Measurements from ENCODE around the gene GRAPL.
"Not testable (repeated sequence)": the region's sequence is repeated elsewhere in the genome, so short reads cannot be mapped to it uniquely, and the experiment has no call there.

Gene GRAPL

DNA sequence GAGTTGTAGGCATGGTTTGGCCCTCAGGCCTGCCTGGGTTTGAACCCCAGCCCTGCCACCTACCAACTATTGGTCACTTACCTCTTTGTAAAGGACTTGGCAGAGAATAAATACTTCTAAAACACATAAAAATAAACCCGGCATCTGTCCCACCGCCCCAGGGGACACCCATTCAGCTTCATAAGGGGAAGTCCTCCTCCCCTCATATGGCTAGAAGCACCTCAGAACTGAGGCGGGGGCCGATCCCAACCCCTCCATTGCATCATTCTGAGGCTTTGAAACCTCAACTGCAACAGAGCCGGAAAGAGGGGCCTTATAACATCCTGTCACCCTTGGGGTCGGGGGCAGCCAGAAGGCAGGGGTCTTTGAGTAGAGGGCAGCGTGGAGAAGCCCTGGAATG lies 2.1 kb upstream of the GRAPL start:
- H3K36me3 Mint-ChIP-seq (ENCODE audit: insufficient read depth); H3K4me1 Mint-ChIP-seq (ENCODE audit: low read depth in 2 of 2); H3K27ac Mint-ChIP-seq; H3K27me3 Mint-ChIP-seq; H3K9me3 Mint-ChIP-seq; H3K4me3 Mint-ChIP-seq; DNase-seq; ATAC-seq (replicated peaks): not testable (repeated sequence)

DNA sequence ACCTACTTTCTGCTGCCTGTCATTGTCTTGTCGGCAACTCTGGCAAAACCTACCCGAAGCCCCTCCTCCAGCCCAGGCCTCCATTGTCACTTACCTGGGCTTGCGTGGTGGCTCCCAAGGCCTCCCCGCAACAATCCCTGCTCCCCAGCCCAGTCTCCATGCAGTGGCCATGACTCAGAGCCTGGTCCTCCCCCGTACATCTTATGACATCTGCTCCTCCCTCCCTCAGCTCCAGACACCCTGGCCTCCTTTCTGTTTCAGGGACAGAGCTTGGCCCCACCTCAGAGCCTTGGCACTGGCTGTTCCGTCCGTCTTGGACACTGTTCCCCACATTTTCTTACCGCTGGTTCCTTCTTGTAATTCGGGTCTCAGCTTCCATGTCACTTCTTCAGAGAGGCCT lies 2.1 kb downstream of the GRAPL start:
- not testable (repeated sequence) for H3K9me3 Mint-ChIP-seq; H3K4me3 Mint-ChIP-seq; H3K27me3 Mint-ChIP-seq; H3K4me1 Mint-ChIP-seq (ENCODE audit: low read depth in 2 of 2); H3K36me3 Mint-ChIP-seq (ENCODE audit: insufficient read depth); H3K27ac Mint-ChIP-seq; ATAC-seq (replicated peaks); DNase-seq

DNA sequence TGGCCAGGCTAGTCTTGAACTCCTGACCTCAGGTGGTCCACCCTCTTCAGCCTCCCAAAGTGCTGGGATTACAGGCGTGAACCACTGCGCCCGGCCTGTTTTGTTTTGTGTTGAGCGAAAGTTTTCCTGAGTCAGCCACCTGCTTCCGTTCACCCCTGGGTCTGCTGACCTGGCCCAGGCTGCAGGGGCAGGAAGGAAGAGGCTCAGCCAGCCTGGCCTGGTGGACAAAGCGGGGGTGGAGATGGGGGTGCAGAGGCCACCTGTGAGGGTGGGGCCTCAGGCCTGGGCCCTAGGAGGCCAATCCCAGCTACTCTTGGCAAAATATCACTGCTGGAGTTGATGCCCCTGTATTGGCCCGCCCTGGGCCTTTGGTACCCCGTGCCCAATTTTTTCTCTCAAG lies 3.7 kb downstream of the GRAPL start:
- not testable (repeated sequence) for H3K27ac Mint-ChIP-seq, DNase-seq

DNA sequence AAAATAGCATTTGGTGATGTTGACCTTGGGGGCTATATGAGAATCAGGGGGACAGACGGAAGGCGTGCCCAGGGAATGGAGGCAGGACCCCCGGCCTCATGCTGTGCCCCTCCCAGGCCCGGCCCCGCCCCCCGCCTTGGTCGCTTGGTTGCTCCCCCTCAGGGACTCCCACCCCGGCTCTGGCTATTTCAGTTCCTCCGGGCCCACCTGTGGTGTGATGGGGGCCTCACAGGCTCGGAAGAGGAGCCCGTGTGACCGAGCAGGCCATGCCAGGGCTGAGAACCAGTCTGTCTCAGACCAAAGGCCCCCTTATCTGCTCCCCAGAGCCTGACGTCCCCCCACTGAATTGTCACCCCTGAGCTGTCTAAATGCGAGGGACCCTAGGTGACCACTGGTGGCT lies 4.4 kb downstream of the GRAPL start:
- ATAC-seq (replicated peaks); H3K9me3 Mint-ChIP-seq; H3K27me3 Mint-ChIP-seq; H3K36me3 Mint-ChIP-seq (ENCODE audit: insufficient read depth); H3K27ac Mint-ChIP-seq; DNase-seq; H3K4me1 Mint-ChIP-seq (ENCODE audit: low read depth in 2 of 2); H3K4me3 Mint-ChIP-seq: not testable (repeated sequence)

More for the DNA sequence above, 3.7 kb downstream of the GRAPL start:
- not testable (repeated sequence) for ATAC-seq (replicated peaks); H3K9me3 Mint-ChIP-seq; H3K4me1 Mint-ChIP-seq (ENCODE audit: low read depth in 2 of 2); H3K36me3 Mint-ChIP-seq (ENCODE audit: insufficient read depth); H3K27me3 Mint-ChIP-seq; H3K4me3 Mint-ChIP-seq

DNA sequence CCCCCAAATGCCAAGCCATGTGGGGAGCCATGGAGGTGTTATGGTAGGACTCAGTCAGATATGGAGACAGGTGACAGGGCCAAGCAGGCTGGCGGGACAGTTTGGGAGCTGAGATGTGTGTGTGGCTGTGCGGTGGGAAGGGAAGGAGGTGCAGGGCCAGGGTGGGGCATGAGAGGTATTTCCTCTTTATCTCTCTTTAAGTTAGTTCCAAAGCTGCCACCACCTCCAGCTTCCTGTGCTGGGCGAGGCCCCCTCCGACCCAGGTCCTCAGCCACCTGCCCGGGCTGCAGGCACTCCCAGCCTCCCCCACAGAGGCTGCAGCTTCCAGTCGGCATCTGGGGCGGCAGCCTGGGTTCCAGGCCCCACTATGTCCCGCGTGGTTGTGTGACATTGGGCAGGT lies 6.4 kb downstream of the GRAPL start:
- not testable (repeated sequence) for H3K4me1 Mint-ChIP-seq (ENCODE audit: low read depth in 2 of 2); H3K36me3 Mint-ChIP-seq (ENCODE audit: insufficient read depth); DNase-seq; H3K27me3 Mint-ChIP-seq; H3K9me3 Mint-ChIP-seq; H3K4me3 Mint-ChIP-seq; H3K27ac Mint-ChIP-seq
- peak; percentile 27 for ATAC-seq (replicated peaks)

DNA sequence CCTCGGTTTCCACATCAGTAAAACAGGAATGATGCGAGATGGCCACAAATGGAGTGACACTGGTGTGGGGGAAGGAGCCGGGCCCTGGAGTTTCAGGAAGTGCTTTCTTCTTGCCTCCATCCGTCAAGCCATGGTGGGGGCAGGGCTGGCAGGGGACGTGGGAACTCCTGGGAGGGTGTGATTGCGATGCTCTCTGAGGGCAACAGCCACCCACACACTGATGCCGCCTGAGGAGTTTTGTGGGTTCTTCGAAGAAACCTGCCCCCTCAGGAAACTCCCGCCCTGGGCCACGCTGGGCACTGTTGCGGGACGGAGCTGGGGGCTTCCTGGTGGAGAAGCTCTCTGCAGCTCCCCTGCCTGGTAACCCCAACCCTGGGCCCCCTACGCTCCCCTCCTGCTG lies 8.0 kb downstream of the GRAPL start:
- not testable (repeated sequence) for DNase-seq; H3K27ac Mint-ChIP-seq; H3K4me1 Mint-ChIP-seq (ENCODE audit: low read depth in 2 of 2); H3K9me3 Mint-ChIP-seq; H3K27me3 Mint-ChIP-seq; H3K4me3 Mint-ChIP-seq; H3K36me3 Mint-ChIP-seq (ENCODE audit: insufficient read depth)
- peak; percentile 37 for ATAC-seq (replicated peaks)

DNA sequence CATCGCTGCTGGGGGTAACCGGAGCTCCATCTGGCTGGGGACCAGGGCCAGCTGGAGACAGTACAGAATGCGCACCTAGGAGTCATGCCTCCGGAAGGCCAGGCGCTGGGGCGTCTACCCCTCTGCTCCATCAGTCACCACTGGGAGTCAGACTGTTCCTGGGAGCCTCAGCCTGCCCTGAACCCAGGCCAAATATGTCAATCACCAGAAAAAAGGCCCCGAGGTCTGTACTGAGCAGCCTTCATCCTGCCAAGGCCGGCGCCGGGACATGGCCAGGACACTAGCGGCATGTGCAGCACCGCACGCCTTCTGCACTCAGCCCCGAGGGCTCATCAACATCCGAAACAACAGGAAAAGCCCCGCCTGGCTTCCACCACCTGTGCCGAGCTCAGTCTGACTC lies 8.7 kb downstream of the GRAPL start:
- ATAC-seq (replicated peaks); H3K36me3 Mint-ChIP-seq (ENCODE audit: insufficient read depth); DNase-seq; H3K27me3 Mint-ChIP-seq; H3K4me1 Mint-ChIP-seq (ENCODE audit: low read depth in 2 of 2); H3K4me3 Mint-ChIP-seq; H3K27ac Mint-ChIP-seq; H3K9me3 Mint-ChIP-seq: not testable (repeated sequence)

DNA sequence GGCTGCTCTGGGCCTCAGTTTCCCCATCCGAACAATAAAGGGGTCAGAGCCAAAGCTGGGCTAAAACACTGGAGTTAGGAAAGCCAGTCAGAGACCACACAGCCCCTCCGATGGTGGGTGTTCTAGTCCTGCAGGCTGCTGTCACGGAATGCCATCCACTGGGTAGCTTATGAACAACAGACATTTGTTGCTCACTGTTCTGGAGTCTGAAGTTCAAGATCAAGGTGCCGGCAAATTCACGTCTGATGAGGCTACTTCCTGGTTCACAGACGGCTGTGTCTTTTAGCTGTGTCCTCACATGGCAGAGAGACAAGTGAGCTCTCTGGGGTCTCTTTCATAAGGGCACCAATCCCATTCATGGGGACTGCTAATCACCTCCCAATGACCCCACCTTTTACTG lies 9.2 kb downstream of the GRAPL start:
- not testable (repeated sequence) for H3K27me3 Mint-ChIP-seq; H3K36me3 Mint-ChIP-seq (ENCODE audit: insufficient read depth); H3K4me1 Mint-ChIP-seq (ENCODE audit: low read depth in 2 of 2); H3K4me3 Mint-ChIP-seq; H3K27ac Mint-ChIP-seq; ATAC-seq (replicated peaks); DNase-seq; H3K9me3 Mint-ChIP-seq

DNA sequence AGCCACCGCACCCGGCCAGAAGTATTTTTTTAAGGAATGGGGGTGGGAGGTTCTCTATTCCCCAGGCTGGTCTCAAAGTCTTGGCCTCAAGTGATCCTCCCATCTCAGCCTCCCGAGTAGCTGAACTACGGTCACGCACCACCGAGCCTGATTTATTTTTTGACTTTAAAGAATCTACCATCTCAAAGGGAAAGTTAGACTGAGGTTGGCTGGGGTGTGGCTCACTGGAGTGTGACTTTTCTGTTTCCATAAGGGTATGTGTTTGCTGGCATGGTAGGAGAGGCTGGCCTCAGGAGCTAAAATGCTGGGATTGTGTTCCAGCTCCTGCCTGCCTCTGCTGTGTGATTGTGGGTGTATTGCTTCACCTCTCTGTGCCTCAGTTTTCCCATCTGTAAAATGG lies 10.6 kb downstream of the GRAPL start:
- not testable (repeated sequence) for DNase-seq; H3K36me3 Mint-ChIP-seq (ENCODE audit: insufficient read depth); H3K4me3 Mint-ChIP-seq; H3K9me3 Mint-ChIP-seq; H3K27me3 Mint-ChIP-seq; H3K27ac Mint-ChIP-seq; ATAC-seq (replicated peaks); H3K4me1 Mint-ChIP-seq (ENCODE audit: low read depth in 2 of 2)

DNA sequence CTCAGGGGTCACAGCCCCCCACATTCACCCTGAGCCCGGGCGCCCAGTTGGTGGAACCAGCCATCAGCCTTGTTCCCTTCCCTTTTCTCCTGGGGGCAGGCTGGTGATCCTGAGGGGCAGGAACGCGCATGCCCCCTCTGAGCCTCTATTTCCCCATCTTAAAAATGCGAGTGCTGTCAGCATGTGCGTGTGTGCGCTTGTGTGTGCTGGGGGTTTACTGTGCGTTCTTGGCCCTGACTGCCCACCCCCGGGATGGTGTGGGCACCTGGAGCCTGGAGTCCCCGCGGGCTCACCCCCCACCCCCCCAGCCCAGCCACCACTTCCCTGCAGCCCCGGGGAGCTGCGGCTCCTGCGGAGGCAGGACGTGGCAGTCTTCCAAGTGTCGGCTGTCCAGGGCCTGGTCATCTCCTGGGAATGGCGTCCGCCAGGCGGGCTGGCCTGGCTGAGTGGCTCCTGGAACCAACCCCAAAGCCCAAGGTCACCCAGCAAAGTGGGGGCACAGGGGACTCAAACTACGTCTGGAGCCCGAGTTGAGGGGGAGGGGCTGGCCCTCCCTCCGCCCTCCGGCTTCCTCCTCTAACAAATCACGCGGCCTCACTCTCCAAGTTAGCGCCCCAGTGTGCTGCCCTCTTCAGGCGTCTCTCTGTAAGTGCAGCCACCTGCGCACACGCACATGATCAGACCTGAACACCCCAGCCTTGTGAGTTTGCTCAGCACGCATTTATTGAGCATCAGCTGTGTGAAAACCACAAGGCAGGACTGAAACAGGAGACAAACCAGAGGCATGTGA lies 14.2 kb downstream of the GRAPL start:
- H3K27ac Mint-ChIP-seq; H3K4me3 Mint-ChIP-seq; H3K27me3 Mint-ChIP-seq; H3K36me3 Mint-ChIP-seq (ENCODE audit: insufficient read depth); DNase-seq; H3K4me1 Mint-ChIP-seq (ENCODE audit: low read depth in 2 of 2); H3K9me3 Mint-ChIP-seq: not testable (repeated sequence)
- ATAC-seq (replicated peaks), result peak; percentile 95

DNA sequence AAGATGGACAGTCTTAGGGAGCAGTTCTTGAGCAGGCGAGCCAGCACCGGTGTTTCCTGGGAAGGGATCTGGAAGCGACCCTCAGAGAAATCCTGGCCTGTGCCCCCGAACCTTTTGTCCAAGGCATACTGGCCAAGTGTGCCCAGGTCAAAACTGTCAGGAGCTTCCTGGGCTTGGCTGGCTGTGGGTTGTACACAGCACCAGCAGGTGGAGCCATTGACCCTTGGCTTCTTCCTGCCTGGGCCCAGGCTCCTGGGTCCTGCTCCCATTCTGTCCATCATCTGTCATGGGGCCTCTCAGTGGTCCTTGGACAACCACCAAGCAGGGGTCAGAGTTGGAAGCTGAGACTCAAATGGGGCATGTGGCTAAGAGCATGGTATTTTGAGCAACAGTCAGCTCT lies 15.0 kb downstream of the GRAPL start:
- H3K9me3 Mint-ChIP-seq; H3K4me3 Mint-ChIP-seq; H3K36me3 Mint-ChIP-seq (ENCODE audit: insufficient read depth); H3K4me1 Mint-ChIP-seq (ENCODE audit: low read depth in 2 of 2); H3K27ac Mint-ChIP-seq; H3K27me3 Mint-ChIP-seq: not testable (repeated sequence)
- DNase-seq (peak in 2 of 3 experiments; percentile 32 to 40), ATAC-seq (replicated peaks) (peak; percentile 71)

DNA sequence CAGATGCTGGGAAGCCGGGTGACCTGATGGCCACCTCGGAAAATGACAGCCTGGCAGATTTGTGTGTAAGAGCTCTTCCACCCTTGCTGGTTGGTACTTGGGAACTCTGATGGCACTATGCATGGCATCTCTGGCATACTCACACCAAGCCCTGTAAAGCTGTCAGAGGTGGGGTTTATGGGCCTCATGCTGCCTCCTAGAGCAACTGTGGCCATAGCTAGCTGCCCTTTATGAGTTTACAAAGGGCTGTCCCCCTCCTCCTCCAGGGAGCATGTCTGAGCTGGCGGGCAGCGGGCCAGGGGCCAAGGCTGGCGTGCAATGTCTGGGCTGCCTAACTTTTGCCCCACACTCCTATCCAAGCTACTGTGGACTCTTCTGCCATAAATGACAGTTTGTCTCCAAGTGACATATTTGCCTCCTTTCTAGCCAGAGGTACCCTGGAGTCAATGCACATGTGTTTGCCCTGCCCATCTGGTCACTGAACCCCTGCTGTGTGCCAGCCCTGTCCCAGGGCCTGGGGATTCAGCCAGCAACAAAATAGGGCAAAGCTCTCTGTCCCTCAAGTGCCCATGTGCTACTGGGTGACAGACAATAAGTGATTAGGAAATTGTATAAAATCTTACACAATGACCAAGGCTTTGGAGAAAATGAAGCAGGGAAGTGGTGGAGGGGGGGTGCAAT lies 15.8 kb downstream of the GRAPL start:
- not testable (repeated sequence) for ATAC-seq (replicated peaks); H3K4me1 Mint-ChIP-seq (ENCODE audit: low read depth in 2 of 2)

DNA sequence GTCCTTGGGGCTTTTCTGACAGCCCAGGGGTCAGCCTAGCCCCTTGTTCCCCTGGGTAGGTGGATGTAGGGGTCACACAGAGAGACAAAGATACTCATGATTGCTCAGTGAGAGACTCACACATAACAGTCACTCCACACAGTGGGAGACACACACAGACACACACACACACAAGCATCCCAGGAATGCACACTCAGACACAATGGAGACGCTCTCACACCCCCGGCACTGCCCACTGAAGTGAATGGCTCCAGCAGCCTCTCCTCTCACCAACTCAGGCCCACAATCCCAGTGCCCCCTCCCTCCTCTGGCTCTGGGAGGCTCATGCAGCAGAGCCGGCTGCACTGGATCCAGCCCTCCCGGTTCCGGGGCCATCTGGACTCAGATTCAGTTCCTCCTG lies 17.0 kb downstream of the GRAPL start:
- H3K27me3 Mint-ChIP-seq; H3K27ac Mint-ChIP-seq; ATAC-seq (replicated peaks); H3K4me3 Mint-ChIP-seq; H3K9me3 Mint-ChIP-seq; H3K4me1 Mint-ChIP-seq (ENCODE audit: low read depth in 2 of 2); DNase-seq; H3K36me3 Mint-ChIP-seq (ENCODE audit: insufficient read depth): not testable (repeated sequence)

More for the DNA sequence above, 15.8 kb downstream of the GRAPL start:
- not testable (repeated sequence) for H3K27me3 Mint-ChIP-seq; H3K4me3 Mint-ChIP-seq; H3K9me3 Mint-ChIP-seq; DNase-seq; H3K27ac Mint-ChIP-seq; H3K36me3 Mint-ChIP-seq (ENCODE audit: insufficient read depth)

DNA sequence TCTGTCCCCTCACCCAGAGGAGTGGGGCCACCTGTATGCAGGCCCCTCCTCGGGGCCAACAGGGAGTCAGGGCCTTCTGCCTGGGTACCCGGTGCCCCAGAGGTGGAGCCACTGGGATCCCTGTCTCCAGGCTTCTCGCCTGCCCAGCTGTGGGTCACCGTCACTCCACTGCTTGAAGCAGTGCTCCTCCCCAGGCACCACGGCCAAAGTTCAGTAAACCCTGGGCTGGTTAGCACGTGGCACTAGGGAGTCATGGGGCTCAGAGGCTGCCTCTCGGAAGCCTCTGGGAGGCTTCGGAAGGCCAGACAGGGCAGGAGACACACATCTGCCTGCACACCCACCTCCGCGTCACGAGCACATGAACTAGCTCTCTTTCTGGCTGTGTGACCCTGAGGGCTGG lies 18.1 kb downstream of the GRAPL start:
- not testable (repeated sequence) for H3K4me3 Mint-ChIP-seq; ATAC-seq (replicated peaks); H3K9me3 Mint-ChIP-seq; H3K36me3 Mint-ChIP-seq (ENCODE audit: insufficient read depth); H3K27ac Mint-ChIP-seq; H3K4me1 Mint-ChIP-seq (ENCODE audit: low read depth in 2 of 2); DNase-seq; H3K27me3 Mint-ChIP-seq

All from effector memory CD8-positive, alpha-beta T cell (primary cell).